ENCODE measurements around the gene ANKRD40.
A peak's percentile ranks its signal among the peaks of the same experiment; 100 is the strongest.
"Not testable (repeated sequence)": the region's sequence is repeated elsewhere in the genome, so short reads cannot be mapped to it uniquely, and the experiment has no call there.

The ANKRD40 gene

GRCh38 chr17:50707289-50708049, at the start of gene ANKRD40:
ANKRD40 (minus strand) TSS chr17:50707914; CDS start chr17:50707654, 260 bp downstream.
- peak; percentile 61 for DNase-seq

DNA sequence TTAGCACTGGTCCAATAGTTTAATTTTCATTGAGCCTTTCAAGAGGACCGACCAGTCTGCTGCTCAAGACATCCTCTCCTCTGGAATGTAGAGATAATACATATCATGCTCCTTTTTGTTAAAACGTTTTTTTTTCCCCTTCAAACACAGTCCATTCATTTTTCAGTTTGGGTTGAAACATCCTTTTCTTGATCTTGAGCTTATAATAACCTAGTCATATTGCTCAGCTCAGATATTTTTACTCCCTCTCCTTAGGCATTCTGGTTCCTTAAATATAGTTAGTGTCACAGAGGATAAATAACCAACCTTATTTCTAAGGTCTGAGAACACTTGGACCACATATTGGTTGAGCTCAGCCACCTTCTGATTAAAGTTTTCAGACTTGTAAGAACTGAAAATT, 46.8 kb upstream of the ANKRD40 start:
- no peak for DNase-seq

DNA sequence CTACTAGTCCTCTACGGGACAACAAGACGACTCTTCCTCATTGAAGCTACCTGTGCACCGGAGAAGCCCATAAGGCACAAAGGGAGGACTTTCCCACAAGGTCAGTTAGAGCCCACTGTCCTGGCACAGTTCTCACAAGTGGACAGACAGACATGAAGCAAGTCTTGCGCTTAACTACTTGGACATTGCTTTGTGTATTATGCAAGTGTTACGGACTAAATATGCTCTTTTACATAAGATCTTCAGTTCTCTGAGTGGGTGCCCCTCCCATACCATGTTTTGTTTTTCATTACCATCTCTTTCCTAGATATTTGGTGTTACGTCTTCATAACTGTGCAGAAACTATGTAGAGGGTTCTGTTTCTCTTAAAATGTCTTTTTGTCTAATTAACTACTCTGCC, 41.5 kb upstream of the ANKRD40 start:
- DNase-seq = no peak

DNA sequence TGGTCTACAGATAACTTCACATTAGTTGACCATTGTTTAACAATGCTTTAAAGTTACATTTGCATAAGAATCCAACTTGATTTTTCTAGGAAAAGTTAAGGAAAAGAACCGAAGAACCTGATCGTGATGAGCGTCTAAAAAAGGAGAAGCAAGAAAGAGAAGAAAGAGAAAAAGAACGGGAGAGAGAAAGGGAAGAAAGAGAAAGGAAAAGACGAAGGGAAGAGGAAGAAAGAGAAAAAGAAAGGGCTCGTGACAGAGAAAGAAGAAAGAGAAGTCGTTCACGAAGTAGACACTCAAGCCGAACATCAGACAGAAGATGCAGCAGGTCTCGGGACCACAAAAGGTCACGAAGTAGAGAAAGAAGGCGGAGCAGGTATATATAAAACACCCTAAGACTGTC, 37.9 kb upstream of the ANKRD40 start:
- DNase-seq = no peak

DNA sequence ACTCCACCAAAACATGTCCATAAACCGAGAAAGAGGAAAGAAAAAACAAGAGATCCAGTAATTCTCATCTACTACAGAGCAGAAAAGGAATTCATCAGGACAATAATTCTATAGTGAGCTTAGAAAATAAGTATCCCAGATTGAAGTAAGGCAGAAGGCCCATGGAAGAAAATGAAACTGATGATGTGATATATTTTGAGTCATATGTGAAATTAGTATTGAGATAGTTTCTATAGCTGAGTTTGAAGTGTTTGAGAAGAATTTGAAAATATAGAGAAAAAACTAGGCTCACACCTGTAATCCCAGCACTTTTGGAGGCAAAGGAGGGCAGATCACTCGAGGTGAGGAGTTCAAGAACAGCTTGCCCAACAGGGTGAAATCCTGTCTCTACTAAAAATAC, 31.4 kb upstream of the ANKRD40 start:
- DNase-seq = no peak

GRCh38 chr17:50737118-50737698, 29.5 kb upstream of the ANKRD40 start:
- no peak for DNase-seq

DNA sequence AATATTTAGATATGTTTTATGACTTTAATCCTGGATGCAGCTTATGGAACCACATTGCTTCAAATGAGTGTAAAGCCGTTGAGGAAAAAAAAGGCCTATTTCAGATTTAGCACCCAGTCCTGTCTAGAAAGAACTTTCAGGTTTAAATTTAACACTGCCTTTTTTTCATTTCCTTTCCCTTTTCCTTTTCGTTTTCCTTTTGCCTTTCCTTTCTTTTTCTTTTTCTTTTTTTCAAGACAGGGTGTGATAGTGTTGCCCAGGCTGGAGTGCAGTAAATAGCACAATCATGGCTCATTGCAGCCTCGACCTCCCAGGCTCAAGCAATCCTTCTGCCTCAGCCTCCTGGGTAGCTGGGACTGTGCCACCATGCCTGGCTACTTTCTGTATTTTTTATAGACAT, 27.6 kb upstream of the ANKRD40 start:
- no peak for DNase-seq

GRCh38 chr17:50731575-50732460, 24.1 kb upstream of the ANKRD40 start:
- no peak for DNase-seq

- no peak for DNase-seq
Measured at GRCh38 chr17:50728881-50729765, 21.4 kb upstream of the ANKRD40 start.

- no peak for DNase-seq
Measured at GRCh38 chr17:50728112-50728429, 20.4 kb upstream of the ANKRD40 start.

- DNase-seq = no peak
Measured at GRCh38 chr17:50725769-50726655, 18.3 kb upstream of the ANKRD40 start.

- not testable (repeated sequence) for DNase-seq
Measured at GRCh38 chr17:50724622-50725021, 16.9 kb upstream of the ANKRD40 start.

DNA sequence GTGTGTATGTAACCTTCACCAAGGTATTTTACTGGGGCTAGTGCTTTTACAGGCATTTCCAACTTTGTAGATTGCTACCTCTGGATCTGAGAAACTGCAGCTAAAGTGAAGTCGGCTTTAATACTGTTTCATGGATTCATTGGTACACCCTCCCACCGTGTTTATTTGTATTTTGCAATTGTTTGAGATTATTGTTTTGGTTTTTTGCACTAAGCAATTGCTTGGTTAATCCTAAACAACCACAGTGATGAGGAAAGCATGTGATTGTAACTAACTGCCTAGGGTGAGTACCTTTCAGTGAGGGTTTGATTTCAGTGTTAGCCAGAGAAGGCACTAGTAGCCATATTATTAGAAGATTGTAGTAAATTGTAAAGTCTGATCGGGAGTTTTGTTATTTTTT, 15.0 kb upstream of the ANKRD40 start:
- no peak for DNase-seq

DNA sequence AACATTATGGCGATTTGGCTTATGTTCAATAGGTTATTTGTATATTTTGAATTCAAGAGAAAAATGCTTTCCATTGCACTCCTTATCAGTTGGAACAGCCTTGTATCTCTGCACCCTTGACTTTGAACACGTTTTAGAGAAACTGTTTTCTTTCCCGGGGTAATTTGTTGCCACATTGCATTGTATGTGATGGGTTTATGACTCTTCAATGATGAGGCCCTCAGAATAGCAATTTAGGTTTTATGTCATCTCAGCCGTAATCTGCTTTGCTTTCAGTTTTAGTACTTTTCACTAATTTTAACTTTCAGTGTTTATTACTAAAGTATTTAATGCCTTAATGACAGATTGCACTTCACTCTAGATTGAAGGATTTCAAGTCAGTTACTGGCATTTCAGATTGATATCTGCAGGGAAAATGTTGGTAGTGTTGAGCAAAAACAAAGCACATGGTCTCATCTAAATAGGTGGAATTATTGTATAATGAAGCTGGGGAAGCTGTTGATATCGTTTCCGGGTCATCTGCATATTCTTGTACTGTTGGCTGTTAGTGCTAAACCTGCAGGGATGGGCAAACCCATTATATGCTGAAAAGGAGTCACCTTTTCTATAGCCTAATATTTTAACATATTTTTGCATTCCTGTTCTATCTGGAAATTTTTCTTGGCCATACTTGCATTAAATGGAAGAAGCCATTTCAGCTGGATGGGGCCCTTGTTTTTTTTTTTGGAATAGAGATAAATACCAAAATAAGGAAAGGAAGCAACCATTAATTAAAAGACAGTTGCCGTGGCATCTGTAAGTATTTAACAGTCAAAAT, 13.7 kb upstream of the ANKRD40 start:
- no peak for DNase-seq

GRCh38 chr17:50719924-50720794, 12.4 kb upstream of the ANKRD40 start:
- no peak for DNase-seq

DNA sequence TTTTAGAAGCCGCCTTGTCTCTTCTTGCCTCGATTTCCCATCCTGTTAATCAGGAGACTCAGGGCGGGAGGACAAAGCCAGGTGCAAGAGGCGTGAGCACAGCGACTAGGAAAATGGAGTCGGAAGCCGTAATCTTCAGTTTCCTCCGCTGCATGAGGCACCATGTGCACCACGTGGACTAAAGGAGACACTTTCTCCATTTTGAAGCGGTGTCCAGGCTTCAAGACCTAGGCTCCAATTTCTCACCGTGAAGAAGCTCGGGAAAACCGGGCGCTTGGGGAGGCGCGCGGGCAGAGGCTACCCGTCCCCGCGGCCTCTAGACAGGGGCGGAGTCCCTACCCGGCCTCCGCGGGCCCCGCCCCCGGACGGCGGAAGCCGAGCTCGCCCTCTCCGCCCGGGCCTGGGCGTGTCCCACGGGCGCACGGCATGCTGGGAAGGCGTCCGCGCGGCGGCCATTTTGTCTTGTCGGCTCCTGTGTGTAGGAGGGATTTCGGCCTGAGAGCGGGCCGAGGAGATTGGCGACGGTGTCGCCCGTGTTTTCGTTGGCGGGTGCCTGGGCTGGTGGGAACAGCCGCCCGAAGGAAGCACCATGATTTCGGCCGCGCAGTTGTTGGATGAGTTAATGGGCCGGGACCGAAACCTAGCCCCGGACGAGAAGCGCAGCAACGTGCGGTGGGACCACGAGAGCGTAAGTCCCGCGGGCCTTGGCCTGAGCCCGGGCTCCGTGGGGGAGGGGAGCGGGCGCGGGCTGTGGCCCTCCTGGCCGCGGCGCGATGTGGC, 11.6 kb upstream of the ANKRD40 start, which contains the start of gene LUC7L3:
TSS of gene LUC7L3 (plus strand) at position 460 of the 780 bp plus-strand sequence. CDS start at position 590, 130 bp downstream.
- DNase-seq = peak; percentile 56

DNA sequence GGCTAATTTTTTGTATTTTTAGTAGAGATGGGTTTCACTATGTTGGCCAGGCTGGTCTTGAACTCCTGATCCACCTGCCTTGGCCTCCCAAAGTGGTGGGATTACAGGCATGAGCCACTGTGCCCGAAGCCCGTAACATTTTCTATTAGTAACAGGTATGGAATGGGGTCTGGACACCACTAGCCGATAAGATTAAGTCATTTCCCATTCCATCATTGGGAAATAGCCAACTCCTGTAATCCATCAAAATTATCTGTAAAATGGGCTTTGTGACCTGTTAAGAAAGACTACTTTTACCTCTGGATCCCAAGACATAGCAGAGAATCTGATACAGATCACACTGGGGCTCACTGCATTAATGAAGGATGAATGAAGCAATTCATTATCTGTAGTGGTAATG, 7.8 kb upstream of the ANKRD40 start:
- DNase-seq = no peak

DNA sequence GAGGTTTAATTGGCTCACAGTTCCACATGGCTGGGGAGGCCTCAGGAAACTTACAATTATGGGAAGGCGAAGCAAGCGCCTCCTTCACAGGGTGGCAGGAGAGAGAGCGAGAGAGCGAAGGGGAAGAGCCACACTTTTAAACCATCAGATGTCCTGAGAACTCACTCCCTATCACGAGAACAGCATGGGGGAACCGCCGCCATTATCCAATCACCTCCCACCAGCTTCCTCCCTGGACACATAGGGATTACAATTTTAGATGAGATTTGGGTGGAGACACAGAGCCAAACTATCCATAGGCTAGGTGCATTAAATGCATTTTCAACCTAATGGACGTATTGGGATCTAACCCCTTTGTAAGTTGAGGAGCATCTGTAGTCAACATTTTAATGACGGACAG, 4.9 kb upstream of the ANKRD40 start:
- no peak for DNase-seq

DNA sequence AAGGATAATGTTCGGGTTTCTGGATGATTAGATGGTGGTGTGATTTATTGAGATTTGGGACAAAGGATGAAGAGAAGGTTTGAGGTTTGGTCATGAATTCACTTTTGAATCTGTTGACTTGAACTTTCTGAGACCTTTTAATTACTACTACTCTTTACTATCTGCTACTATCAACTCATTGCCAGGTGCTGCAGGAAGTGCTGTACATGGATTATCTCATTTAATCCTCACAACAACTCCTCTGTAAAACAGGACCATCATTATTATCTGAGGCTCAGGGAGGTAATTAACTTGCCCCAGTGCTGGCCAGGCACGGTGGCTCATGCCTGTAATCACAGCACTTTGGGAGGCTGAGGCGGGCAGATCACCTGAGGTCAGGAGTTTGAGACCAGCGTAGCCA, 2.9 kb upstream of the ANKRD40 start:
- DNase-seq = no peak

Measured in NCI-H2029 treated with DMSO at 0.1 percent for 48 hours (cell line).